8988T (cell line): ENCODE results near the gene GH2.
"Not testable (repeated sequence)": the region's sequence is repeated elsewhere in the genome, so short reads cannot be mapped to it uniquely, and the experiment has no call there.

ENCODE experiments used
- DNase-seq: peaks from one replicate; pipeline ENCODE4 v3.0.0; 2011

The GH2 gene

DNA sequence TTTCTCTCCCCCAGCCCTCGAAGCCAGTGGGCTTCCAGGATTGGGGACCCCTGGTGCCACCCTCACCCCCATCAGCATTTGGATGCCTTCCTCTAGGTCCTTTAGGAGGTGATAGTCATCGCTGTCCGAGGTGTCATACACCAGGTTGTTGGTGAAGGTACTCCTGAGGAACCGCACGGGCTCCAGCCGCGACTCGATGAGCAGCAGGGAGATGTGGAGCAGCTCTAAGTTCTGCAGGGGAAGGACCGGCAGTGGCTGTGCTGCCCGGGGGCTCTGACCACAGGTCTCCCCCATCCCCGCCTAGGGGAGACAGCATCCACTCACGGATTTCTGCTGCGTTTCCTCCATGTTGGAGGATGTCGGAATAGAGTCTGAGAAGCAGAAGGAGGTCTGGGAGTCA, 28.4 kb upstream of the GH2 start:
- DNase-seq, result no peak

DNA sequence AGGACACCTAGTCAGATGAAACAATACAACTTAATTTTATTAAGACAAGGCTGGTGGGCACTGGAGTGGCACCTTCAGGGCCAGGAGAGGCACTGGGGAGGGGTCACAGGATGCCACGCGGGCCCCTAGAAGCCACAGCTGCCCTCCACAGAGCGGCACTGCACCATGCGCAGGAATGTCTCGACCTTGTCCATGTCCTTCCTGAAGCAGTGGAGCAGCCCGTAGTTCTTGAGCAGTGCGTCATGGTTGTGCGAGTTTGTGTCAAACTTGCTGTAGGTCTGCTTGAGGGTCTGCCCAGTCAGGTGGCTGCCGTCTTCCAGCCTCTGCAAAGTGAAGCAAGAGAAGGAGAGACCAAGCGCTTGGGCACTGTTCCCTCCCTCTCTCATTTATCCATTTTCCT, 27.8 kb upstream of the GH2 start:
- not testable (repeated sequence) for DNase-seq

DNA sequence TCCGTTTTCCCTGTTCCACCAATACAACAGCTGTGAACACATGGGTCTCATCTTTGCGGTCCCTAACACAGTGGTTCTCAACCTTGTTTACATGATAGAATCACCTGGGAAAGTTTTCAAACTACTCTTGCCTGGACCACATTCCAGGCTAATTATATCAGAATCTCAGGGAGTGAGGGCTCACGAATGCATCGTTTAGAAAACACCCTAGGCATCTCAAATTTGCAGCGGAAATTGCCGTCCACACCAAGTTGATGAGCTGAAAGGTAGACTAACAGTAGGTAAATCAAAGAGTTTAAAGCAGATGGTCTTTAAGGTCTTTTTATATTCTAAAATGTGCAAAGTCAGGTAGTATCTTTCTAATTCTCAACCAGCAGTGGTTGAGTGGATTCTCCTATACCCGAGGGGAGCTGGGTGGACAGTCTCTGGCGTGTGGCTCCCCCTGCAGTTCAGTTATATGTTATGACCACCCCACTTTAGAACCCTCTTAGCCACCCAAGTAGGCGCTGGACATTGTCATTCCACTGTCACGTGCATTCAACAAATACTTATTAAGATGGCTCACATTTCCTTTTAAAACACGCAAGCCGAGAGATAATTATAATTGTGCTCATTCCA, 25.5 kb upstream of the GH2 start:
- DNase-seq, result not testable (repeated sequence)

DNA sequence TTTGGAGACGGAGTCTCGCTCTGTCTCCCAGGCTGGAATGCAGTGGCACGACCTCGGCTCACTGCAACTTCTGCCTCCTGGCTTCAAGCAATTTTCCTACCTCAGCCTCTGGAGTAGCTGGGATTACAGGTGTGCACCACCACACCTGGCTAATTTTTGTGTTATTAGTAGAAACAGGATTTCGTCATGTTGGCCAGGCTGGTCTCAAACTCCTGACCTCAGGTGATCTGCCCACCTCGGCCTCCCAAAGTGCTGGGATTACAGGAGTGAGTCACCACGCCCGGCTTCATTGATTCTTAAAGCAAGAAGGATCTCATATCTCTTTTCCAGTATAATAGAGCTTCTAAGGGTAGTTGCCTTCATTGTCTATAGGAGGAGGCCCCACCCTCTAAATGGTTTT, 23.1 kb upstream of the GH2 start:
- not testable (repeated sequence) for DNase-seq

DNA sequence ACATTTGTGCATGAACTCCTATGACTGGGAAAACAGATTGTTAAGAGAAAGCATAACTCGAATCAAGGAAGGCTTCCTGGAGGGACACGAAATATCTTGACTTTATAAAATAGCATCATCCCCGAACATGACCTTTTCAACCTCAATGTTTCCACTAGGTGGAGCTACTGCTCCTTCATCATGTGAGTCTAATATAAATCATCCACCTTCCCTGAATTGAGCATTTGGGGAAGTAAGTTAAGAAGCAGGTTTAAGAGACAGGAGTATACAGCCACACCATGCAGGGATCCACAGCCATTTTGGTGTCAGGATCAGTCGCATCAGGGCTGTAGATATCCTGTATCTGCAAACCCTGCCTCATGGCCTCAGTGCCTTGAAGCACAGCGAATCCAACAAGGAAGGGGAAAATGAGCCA, 22.1 kb upstream of the GH2 start:
- DNase-seq, result not testable (repeated sequence)

DNA sequence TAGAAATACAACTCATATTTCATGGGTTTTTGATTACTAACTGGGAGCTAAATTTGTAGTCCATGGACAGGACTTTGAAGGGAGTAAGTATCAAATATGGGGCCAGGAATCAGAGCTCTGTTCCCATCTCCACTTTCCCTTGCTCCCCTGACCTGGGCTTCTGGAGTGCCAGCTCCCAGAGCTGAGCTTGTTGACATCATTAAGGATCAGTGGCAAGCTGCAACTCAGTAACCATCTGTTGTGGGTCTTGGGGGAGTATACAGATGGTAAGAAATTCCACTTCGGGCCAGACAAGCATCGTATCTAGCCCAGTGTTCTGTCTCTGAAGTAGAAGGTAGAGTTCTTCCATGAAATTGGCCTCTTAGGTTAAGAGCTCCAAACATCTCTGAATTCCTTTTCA, 20.2 kb upstream of the GH2 start:
- DNase-seq, result not testable (repeated sequence)

DNA sequence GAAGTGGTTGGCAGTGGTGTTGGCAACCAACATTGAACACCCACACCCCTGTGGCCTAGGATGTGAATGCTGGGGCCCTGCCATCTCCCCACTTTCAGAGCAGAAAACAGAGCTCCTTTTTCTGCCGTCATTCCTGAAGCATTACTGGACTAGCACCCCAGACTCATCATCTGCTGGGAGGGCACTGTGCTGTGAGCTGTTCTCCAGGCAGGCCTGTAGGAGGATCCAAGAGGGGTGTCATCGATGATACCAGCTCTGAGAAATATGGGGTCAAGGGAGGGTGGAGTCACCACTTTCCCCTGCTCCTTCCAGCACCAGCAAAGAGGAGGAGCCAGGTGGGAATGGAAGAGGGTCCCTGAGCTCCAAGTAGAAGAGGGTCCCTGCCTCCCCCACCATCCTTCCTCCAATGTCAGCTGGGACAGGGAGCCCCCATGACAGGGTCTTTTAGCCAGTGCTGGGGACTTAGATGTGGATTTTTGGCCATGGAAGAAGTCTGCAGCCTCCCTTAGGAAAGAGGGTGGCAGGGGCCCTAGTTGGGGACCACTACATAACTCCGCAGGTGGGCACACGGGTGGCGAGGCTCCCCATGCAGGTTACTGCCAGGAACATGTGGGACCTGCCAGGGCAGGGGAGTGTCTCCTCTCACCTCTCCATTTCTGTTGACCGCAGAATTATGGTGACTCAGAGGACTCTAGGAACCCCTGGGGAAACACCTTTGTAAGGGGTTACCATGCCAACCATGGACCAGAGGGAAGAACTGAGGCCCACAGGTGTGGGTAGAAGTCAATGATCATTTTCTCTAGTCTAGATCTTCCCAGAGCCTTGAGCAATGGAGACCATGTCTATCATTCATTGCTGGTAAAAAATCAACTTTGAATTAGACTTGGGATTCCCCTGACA, 17.4 kb upstream of the GH2 start:
- not testable (repeated sequence) for DNase-seq

DNA sequence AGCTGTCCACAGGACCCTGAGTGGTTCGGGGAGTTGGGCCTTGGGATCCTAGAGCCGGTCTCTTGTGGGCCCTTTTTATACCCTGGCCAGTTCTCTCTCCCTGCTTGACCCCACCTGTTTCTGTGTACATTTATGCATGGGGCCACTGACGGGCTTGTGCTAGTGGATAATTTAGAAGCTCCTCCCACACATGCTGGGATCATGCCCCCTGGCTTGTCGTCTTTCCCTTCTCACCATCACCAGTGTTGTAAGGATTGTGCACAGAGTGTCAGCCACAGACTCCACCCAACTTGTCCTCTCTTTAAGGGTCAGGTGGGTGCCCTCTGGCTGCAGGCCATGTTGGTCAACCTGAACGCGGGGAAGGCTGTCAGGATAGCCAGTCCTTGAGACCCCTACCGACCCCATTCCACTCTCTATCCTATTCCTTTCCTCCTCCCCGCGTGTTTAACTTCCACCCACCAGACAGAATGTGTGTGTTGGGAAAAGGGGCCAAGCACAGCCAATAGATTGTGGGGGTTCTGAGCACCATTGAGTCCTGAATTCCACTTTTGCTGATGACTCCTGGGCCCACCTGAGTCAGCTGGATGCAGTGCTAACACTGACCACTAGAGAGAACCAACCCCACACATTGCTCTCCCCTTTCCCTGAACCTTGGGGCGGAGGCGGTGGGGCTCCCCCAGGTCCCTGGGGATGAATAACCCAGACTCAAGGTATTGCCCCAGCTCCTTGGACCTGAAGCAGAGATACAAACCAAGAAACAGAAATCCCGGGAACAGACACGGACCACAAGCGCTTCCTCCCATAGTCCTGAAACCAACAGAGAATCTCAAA, 15.0 kb upstream of the GH2 start, which contains the start of gene CSH1:
TSS of gene CSH1 (minus strand) at position 51 of the 831 bp plus-strand sequence. CDS start 63 bp downstream, outside the sequence.
- not testable (repeated sequence) for DNase-seq

DNA sequence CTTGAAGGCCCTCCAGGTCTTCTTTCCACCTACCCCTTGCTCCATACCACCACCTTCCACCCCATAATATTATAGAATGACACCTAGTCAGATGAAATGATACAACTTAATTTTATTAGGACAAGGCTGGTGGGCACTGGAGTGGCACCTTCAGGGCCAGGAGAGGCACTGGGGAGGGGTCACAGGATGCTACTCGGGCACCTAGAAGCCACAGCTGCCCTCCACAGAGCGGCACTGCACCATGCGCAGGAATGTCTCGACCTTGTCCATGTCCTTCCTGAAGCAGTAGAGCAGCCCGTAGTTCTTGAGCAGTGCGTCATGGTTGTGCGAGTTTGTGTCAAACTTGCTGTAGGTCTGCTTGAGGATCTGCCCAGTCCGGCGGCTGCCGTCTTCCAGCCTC, 13.1 kb upstream of the GH2 start:
- DNase-seq, result not testable (repeated sequence)

DNA sequence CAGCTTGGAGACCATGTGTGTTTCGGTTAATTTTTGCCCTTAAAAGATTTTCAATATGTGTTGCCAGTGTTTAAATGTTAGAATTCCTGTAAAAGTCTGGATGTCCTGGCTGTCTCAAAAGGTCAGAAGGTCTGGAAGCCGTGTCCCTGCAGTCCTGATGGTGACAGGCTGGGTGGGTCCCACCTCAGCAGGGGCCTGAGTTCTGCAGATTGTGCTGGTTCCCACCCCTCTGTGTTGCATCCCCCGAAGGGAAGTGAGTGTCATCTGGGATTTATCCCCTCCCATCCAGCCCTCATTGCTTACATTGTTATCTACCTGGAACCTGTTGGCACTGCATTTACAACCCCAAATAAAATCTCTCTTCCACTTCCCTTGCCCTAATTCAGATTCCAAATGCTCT, 12.3 kb upstream of the GH2 start:
- DNase-seq, result not testable (repeated sequence)

DNA sequence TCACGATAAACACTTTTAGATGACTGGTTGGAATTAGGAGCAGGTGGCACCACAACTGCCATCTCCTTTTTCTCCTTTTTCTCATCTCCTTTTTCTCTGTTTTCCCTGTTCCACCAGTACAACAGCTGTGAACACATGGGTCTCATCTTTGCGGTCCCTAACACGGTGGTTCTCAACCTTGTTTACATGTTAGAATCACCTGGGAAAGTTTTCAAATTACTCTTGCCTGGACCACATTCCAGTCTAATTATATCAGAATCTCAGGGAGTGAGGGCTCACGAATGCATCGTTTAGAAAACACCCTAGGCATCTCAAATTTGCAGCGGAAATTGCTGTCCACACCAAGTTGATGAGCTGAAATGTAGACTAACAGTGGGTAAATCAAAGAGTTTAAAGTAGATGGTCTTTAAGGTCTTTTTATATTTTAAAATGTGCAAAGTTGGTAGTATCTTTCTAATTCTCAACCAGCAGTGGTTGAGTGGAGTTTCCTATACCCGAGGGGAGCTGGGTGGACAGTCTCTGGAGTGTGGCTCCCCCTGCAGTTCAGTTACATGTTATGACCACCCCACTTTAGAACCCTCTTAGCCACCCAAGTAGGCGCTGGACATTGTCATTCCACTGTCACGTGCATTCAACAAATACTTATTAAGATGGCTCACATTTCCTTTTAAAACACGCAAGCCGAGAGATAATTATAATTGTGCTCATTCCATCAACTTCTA, 10.7 kb upstream of the GH2 start:
- not testable (repeated sequence) for DNase-seq

DNA sequence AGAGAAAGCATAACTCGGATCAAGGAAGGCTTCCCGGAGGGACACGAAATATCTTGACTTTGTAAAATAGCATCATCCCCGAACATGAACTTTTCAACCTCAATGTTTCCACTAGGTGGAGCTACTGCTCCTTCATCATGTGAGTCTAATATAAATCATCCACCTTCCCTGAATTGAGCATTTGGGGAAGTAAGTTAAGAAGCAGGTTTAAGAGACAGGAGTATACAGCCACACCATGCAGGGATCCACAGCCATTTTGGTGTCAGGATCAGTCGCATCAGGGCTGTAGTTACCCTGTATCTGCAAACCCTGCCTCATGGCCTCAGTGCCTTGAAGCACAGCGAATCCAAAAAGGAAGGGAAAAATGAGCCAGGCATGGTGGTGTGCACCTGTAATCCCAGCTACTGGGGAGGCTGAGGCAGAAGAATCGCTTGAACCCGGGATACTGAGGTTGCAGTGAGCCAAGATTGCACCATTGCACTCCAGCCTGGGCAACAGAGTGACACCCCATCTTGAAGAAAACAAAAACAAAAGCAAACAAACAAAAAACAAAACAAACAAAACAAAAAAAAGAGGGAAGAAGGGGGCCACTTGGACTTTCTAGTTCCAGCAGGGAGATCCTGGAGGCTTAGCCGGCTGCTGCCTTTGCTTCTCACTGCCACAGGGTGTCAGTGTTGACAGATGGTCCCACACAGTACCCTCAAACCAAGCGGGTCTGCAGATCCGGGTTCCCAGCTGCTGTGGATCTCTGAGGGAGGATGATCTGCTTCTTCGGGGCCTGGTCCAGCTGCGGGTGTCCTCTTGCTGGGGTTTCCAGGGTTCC, 7.5 kb upstream of the GH2 start:
- DNase-seq, result not testable (repeated sequence)

DNA sequence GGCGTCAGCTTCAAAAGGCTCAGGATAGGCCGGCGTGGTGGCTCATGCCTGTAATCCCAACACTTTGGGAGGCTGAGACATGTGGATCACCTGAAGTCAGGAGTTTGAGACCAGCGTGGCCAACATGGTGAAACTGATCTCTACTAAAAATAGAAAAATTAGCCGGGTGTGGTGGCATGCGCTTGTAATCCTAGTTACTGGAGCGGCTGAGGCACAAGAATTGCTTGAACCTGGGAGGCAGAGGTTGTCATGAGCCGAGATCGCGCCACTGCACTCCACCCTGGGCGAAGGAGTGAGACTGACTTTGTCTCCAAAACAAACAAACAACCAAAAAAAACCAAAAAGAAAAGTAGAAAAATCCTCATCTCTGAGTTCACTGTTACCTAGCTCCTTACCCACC, 3.4 kb upstream of the GH2 start:
- DNase-seq, result not testable (repeated sequence)

DNA sequence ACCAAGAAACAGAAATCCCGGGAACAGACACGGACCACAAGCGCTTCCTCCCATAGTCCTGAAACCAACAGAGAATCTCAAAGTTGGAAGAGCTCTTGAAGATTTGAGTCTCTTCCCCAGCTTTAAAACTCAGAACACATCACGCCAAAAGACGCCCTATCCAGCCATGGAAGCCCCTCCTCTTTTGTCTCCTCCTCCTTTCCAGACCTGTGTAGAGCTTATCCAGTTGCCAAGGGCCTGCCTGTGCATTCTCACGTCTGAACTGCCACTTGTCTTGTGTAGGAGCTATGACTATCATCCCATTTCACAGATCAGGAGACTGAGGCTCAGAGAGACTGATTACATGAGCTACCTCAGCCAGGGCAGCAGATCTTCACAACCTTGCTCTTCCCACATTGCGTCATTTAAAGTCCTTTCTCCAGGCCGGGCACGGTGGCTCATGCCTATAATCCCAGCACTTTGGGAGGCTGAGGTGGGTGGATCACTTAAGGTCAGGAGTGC, 932 bp upstream of the GH2 start:
- DNase-seq, result not testable (repeated sequence)

DNA sequence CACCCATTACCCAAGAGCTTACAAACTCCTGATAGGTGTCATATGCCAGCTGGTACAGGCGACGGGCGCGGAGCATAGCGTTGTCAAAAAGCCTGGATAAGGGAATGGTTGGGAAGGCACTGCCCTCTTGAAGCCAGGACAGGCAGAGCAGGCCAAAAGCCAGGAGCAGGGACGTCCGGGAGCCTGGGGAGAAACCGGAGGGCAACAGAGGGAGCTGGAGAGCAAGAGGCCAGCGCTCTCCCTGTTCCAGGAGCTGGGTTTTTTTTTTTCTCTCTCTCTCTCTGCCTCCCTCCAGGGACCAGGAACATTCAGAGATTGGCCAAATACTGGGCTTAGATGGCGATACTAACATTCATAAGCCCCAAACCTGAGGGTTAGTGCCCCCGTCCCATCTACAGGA, 407 bp downstream of the GH2 start:
- not testable (repeated sequence) for DNase-seq

DNA sequence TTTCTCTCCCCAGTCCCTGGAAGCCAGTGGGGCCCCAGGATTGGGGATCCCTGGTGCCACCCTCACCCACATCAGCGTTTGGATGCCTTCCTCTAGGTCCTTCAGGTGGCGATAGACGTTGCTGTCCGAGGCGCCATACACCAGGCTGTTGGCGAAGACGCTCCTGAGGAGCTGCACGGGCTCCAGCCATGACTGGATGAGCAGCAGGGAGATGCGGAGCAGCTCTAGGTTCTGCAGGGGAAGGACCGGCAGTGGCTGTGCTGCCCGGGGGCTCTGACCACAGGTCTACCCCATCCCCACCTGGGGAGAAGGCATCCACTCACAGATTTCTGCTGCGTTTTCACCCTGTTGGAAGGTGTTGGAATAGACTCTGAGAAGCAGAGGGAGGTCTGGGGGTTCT, 1.0 kb downstream of the GH2 start:
- no peak for DNase-seq

DNA sequence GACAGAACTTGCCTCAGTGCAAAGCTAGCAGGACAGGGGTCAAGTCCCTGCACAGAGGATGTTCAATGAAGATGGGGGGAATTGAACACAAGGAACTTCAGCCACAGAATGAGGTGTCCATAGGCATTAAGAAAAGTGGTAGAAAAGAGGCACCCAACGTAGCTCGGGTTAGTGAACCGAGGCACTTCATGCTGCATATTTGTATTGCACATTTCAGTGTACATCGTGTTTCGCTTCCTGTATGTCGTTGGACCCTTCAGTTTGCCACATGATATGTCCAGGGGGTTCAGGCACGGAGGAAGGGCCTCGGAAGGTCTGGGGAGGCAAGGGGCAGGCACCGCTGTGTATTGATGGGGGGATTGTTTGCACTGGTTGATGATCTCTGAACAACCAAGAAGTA, 3.3 kb downstream of the GH2 start:
- DNase-seq, result not testable (repeated sequence)

DNA sequence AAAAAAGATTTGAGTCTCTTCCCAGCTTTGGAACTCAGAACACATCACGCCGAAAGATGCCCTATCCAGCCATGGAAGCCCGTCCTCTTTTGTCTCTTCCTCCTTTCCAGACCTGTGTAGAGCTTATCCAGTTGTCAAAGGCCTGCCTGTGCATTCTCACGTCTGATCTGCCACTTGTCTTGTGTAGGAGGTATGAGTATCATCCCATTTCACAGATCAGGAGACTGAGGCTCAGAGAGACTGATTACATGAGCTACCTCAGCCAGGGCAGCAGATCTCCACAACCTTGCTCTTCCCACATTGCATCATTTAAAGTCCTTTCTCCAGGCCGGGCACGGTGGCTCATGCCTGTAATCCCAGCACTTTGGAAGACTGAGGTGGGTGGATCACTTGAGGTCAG, 7.1 kb downstream of the GH2 start:
- DNase-seq, result not testable (repeated sequence)

DNA sequence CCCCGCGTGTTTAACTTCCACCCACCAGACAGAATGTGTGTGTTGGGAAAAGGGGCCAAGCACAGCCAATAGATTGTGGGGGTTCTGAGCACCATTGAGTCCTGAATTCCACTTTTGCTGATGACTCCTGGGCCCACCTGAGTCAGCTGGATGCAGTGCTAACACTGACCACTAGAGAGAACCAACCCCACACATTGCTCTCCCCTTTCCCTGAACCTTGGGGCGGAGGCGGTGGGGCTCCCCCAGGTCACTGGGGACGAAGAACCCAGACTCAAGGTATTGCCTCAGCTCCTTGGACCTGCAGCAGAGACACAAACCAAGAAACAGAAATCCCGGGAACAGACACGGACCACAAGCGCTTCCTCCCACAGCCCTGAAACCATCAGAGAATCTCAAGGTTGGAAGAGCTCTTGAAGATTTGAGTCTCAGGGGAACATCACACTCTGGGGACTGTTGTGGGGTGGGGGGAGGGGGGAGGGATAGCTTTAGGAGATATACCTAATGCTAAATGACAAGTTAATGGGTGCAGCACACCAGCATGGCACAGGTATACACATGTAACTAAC, 7.6 kb downstream of the GH2 start:
- not testable (repeated sequence) for DNase-seq

DNA sequence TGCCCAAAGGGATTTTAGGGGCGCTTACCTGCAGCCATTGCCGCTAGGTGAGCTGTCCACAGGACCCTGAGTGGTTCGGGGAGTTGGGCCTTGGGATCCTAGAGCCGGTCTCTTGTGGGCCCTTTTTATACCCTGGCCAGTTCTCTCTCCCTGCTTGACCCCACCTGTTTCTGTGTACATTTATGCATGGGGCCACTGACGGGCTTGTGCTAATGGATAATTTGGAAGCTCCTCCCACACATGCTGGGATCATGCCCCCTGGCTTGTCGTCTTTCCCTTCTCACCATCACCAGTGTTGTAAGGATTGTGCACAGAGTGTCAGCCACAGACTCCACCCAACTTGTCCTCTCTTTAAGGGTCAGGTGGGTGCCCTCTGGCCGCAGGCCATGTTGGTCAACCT, 8.2 kb downstream of the GH2 start, which contains the start of gene CSH2:
TSS of gene CSH2 (minus strand) at position 101 of the 400 bp plus-strand sequence. CDS start at position 38, 63 bp downstream.
- not testable (repeated sequence) for DNase-seq
